Globus pallidus (tissue), 1 donor: ENCODE data around the gene ZNF226.
"Not testable (repeated sequence)": the region's sequence is repeated elsewhere in the genome, so short reads cannot be mapped to it uniquely, and the experiment has no call there.

ENCODE experiments used
- DNase-seq: peaks from one replicate; pipeline ENCODE4 v3.0.0-alpha.2; 2015; ENCODE audit warnings: low spot score

Gene ZNF226

DNA sequence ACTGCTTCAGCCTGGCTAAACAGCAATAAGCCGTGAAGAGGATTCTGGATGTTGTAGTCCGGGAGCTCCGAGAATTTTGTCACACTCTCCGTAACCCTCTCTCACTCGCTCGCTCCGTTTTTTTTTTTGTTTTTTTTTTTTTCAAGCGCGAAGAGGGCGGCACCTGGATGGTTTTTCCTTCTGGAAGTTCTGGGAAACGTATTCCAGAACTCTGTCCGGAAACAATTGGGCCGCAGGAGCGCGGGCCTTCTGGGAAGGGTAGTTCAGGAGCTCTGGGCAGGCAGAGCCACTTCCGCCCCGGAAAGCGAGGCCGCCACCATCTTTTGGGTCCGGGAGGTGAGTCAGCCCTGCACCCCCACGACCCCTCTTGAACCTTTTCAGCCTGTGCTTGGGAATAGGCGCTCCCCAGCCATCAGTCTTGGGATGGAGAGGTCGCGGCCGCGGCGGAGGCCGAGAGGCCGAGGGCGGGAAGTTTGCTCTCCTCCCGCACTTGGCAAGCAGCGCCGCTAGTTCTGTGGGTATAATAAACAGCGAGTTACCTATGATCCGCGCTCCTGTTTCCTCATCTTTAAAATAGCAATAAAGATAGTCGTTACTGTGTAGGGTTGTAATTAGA, 47.5 kb downstream of the ZNF226 start, which contains the start of gene ZNF227:
TSS of gene ZNF227 (plus strand) at position 283 of the 616 bp plus-strand sequence. CDS start 5,261 bp downstream, outside the sequence.
- DNase-seq = peak; percentile 90

DNA sequence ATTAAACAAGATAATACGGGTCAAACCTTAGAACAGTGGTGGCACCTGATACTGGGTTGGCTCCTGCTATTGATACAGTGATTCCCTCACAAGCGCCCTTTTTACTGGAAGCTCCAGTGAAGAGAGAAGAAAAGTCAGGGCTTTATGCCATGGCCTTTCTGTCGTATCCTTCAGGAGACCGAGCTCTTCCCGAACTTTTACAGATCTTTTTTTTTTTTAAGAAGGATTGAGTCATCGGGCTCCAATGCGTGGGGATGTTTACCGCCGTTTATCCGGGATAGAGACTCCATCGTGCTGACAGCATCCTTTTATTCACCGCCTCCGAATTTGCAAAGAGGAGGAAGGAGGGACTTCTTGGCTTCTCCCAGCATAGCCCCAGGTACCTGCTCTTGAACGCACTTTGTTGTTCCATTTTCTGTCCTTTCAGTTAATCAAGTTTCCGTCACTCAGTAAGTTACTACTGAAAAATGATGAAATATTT, 48.0 kb downstream of the ZNF226 start:
- DNase-seq = no peak

DNA sequence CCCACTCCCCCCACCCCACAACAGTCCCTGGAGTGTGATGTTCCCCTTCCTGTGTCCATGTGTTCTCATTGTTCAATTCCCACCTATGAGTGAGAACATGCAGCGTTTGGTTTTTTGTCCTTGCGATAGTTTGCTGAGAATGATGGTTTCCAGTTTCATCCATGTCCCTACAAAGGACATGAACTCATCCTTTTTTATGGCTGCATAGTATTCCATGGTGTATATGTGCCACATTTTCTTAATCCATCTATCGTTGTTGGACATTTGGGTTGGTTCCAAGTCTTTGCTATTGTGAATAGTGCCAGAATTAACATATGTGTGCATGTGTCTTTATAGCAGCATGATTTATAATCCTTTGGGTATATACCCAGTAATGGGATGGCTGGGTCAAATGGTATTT, 55.0 kb downstream of the ZNF226 start:
- DNase-seq = not testable (repeated sequence)

DNA sequence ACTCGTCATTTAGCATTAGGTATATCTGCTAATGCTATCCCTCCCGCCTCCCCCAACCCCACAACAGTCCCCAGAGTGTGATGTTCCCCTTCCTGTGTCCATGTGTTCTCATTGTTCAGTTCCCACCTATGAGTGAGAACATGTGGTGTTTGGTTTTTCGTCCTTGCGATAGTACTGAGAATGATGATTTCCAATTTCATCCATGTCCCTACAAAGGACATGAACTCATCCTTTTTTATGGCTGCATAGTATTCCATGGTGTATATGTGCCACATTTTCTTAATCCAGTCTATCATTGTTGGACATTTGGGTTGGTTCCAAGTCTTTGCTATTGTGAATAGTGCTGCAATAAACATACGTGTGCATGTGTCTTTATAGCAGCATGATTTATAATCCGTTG, 55.9 kb downstream of the ZNF226 start:
- DNase-seq = not testable (repeated sequence)

DNA sequence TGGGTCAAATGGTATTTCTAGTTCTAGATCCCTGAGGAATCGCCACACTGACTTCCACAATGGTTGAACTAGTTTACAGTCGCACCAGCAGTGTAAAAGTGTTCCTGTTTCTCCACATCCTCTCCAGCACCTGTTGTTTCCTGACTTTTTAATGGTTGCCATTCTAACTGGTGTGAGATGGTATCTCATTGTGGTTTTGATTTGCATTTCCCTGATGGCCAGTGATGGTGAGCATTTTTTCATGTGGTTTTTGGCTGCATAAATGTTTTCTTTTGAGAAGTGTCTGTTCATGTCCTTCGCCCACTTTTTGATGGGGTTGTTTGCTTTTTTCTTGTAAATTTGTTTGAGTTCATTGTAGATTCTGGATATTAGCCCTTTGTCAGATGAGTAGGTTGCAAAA, 56.4 kb downstream of the ZNF226 start:
- DNase-seq = not testable (repeated sequence)
